CD4-positive, alpha-beta T cell treated with Interferon alpha-2 for 1 hour (primary cell): ENCODE data around the gene PBX4.

ENCODE experiments used
- DNase-seq, 2 donors: peaks; one replicate each; pipeline ENCODE4 v3.0.0-alpha.2; 2020 to 2022

Gene PBX4

GRCh38 chr19:19523177-19523576 is 95.3 kb downstream of the PBX4 start:
- no peak for DNase-seq

GRCh38 chr19:19520989-19521388 is 97.5 kb downstream of the PBX4 start:
- DNase-seq = no peak

GRCh38 chr19:19517235-19517619 is 101.3 kb downstream of the PBX4 start:
- no peak for DNase-seq

- peak; percentile 91 to 96 for DNase-seq
Measured at GRCh38 chr19:19515642-19516519, 102.6 kb downstream of the PBX4 start, which contains the start of gene NDUFA13. TSS of gene NDUFA13 (plus strand) at chr19:19516225. CDS start at chr19:19516239, 14 bp downstream.

GRCh38 chr19:19514881-19515641 is 103.4 kb downstream of the PBX4 start, which contains the start of gene TSSK6:
TSS of gene TSSK6 (minus strand) at chr19:19515548. CDS start at chr19:19515427, 121 bp downstream.
- DNase-seq = no peak

- peak in 1 of 2 donors; percentile 24 for DNase-seq
Measured at GRCh38 chr19:19514215-19514657, 104.3 kb downstream of the PBX4 start.

GRCh38 chr19:19513682-19514081 is 104.8 kb downstream of the PBX4 start:
- DNase-seq = no peak
